GM19240 (cell line): ENCODE measurements around the gene MAP3K7CL.

Source experiments
- DNase-seq: peaks from one replicate; pipeline ENCODE4 v3.0.0; 2011; ENCODE audit warnings: low spot score; ENCODE audit not compliant: insufficient read length

MAP3K7CL gene

GRCh38 chr21:29130270-29130969, at the start of gene MAP3K7CL:
Gene MAP3K7CL (plus strand): TSS chr21:29130644. CDS start chr21:29133345, 2,701 bp downstream.
- DNase-seq: no peak

GRCh38 chr21:29082046-29082815, 48.2 kb upstream of the MAP3K7CL start:
- no peak for DNase-seq

- DNase-seq: no peak
Measured at GRCh38 chr21:29083306-29083705, 47.1 kb upstream of the MAP3K7CL start.

GRCh38 chr21:29084372-29084771, 46.1 kb upstream of the MAP3K7CL start:
- DNase-seq: no peak

- no peak for DNase-seq
Measured at GRCh38 chr21:29085106-29085752, 45.2 kb upstream of the MAP3K7CL start.

- DNase-seq: no peak
Measured at GRCh38 chr21:29091033-29091432, 39.4 kb upstream of the MAP3K7CL start.

GRCh38 chr21:29092102-29092959, 38.1 kb upstream of the MAP3K7CL start:
- DNase-seq: no peak

- no peak for DNase-seq
Measured at GRCh38 chr21:29096218-29097015, 34.0 kb upstream of the MAP3K7CL start.

GRCh38 chr21:29098156-29098555, 32.3 kb upstream of the MAP3K7CL start:
- DNase-seq: no peak

GRCh38 chr21:29102791-29103257, 27.6 kb upstream of the MAP3K7CL start:
- DNase-seq: no peak

- no peak for DNase-seq
Measured at GRCh38 chr21:29104239-29104708, 26.2 kb upstream of the MAP3K7CL start.

GRCh38 chr21:29105218-29105617, 25.2 kb upstream of the MAP3K7CL start:
- DNase-seq: no peak

GRCh38 chr21:29114765-29115500, 15.5 kb upstream of the MAP3K7CL start:
- DNase-seq: no peak

GRCh38 chr21:29115899-29116298, 14.5 kb upstream of the MAP3K7CL start:
- no peak for DNase-seq

GRCh38 chr21:29117372-29117955, 13.0 kb upstream of the MAP3K7CL start:
- DNase-seq: no peak

GRCh38 chr21:29121759-29122158, 8.7 kb upstream of the MAP3K7CL start:
- no peak for DNase-seq

- no peak for DNase-seq
Measured at GRCh38 chr21:29124645-29125044, 5.8 kb upstream of the MAP3K7CL start.

- DNase-seq: peak; percentile 26
Measured at GRCh38 chr21:29125191-29125590, 5.3 kb upstream of the MAP3K7CL start.

- DNase-seq: no peak
Measured at GRCh38 chr21:29125979-29126378, 4.5 kb upstream of the MAP3K7CL start.
